Suprapubic skin (tissue), 4 donors: Measurements from ENCODE around the gene WSCD1. TPM values are rescaled to one million over a fixed set of nuclear protein-coding genes. Genes with fewer than 3 reads are reported as not detected.

Experiments
- DNase-seq, 2 donors: peaks; one replicate each; pipeline ENCODE4 v3.0.0-alpha.2; 2019; ENCODE audit warnings: low spot score in 2 of 2
- H3K27ac ChIP-seq: fragments of 200-600 bp; sonication (generic); one replicate; pipeline ENCODE4 v1.5.1; 2019
- H3K27me3 ChIP-seq: fragments of 200-600 bp; sonication (generic); one replicate; pipeline ENCODE4 v1.5.1; 2019
- H3K36me3 ChIP-seq: fragments of 200-600 bp; sonication (generic); one replicate; pipeline ENCODE4 v1.5.1; 2019
- H3K4me1 ChIP-seq: fragments of 200-600 bp; sonication (generic); one replicate; pipeline ENCODE4 v1.5.1; 2019
- H3K4me3 ChIP-seq: fragments of 200-600 bp; sonication (generic); one replicate; pipeline ENCODE4 v1.5.1; 2019; ENCODE audit warnings: mild to moderate bottlenecking
- H3K9me3 ChIP-seq: fragments of 200-600 bp; sonication (generic); one replicate; pipeline ENCODE4 v1.5.1; 2019
- CTCF ChIP-seq, 2 donors: fragments of 200-600 bp in 1 of 2; fragments of 450-650 bp in 1 of 2; sonication (generic) in 1 of 2; IDR thresholded peaks; one replicate each; pipeline ENCODE4 v1.5.1; 2016 to 2019; ENCODE audit warnings: antibody characterized with exemption in 2 of 2, mild to moderate bottlenecking in 1 of 2, moderate library complexity in 1 of 2
- EP300 ChIP-seq: sonication (generic); formaldehyde crosslinking; IDR thresholded peaks from one replicate; pipeline ENCODE4 v1.6.1; 2017; ENCODE audit warnings: antibody characterized with exemption
- POLR2A ChIP-seq, 2 donors: fragments of 450-650 bp; IDR thresholded peaks; one replicate each; pipeline ENCODE4 v1.6.1; 2017; ENCODE audit warnings: antibody characterized with exemption in 2 of 2, mild to moderate bottlenecking in 2 of 2, moderate library complexity in 2 of 2
- POLR2AphosphoS5 ChIP-seq, 3 donors: sonication (generic); formaldehyde crosslinking; IDR thresholded peaks; one replicate each; pipeline ENCODE4 v1.6.1; 2017; ENCODE audit warnings: antibody characterized with exemption in 3 of 3
- WGBS: methylation state at CpG from one replicate; pipeline ENCODE4 v1.1.5; 2018; 5-methylcytosine and 5-hydroxymethylcytosine counted together
- total RNA-seq, 4 donors: library from RNA; depleted of rRNA; stranded (reverse); fragments of >200 nt; gene quantifications; one replicate each; pipeline ENCODE4 v1.1.0, GENCODE V29; 2016

Gene WSCD1
- total RNA-seq, 4 donors from 2014 or later: 0.76 to 4.9 (median 1.6) TPM

- no peak for TF ChIP-seq CTCF (IDR thresholded peaks at IDR 0.05)
- no peak for TF ChIP-seq POLR2AphosphoS5 (IDR thresholded peaks at IDR 0.05)
- TF ChIP-seq EP300: no peak
- TF ChIP-seq POLR2A (IDR thresholded peaks at IDR 0.05): no peak
- DNase-seq: no peak
- H3K27me3 ChIP-seq: peaks cover 27% of the 10 kb centered on the region
- H3K9me3 ChIP-seq: no peaks in the 10 kb centered on the region
- no peak overlapping the region for H3K4me3 ChIP-seq
- no peak overlapping the region for H3K27ac ChIP-seq
- no peaks in the 10 kb centered on the region for H3K4me1 ChIP-seq
- no peaks in the 10 kb centered on the region for H3K36me3 ChIP-seq
- WGBS: 48% methylated on average over 9 of the region's 9 CpGs
Measured at GRCh38 chr17:6162892-6163291, 92.7 kb downstream of the WSCD1 start.

GRCh38 chr17:6163612-6164333, 93.6 kb downstream of the WSCD1 start:
- Histone ChIP-seq H3K36me3 (no peaks in the 10 kb centered on the region), H3K27me3 (peaks cover 26% of the 10 kb centered on the region), H3K9me3 (no peaks in the 10 kb centered on the region), H3K4me3 (no peak overlapping the region), H3K4me1 (no peaks in the 10 kb centered on the region), H3K27ac (no peak overlapping the region)
- TF ChIP-seq EP300 (no peak), POLR2A (IDR thresholded peaks at IDR 0.05) (no peak), CTCF (IDR thresholded peaks at IDR 0.05) (no peak), POLR2AphosphoS5 (IDR thresholded peaks at IDR 0.05) (no peak)
- WGBS: 35% methylated on average over 6 of the region's 6 CpGs
- DNase-seq: no peak

DNA sequence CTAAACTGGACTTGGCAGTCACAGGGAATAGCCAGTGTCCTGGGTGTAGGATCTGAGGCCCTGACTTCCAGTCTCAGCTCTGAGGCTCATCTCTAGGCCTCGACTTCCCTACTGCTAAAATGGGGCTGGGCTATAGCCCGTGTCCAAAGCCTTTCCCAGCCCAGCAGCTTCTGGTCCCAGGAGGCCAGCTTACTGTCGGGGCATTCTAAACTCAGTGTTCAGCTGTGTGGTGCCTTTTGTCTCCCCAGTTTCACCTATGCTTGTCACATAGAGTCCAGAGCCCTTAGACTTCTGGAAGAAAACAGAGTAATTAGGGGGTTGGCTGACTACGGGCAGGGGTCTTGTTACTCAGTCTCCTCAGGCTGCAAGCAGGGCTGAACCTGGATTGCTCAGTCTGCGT, 94.8 kb downstream of the WSCD1 start:
- no peak for DNase-seq
- 89% methylated on average over 4 of the region's 5 CpGs for WGBS
- no peak overlapping the region for H3K27ac ChIP-seq
- no peaks in the 10 kb centered on the region for H3K36me3 ChIP-seq
- no peak overlapping the region for H3K4me3 ChIP-seq
- peaks cover 24% of the 10 kb centered on the region for H3K27me3 ChIP-seq
- TF ChIP-seq EP300 (no peak), POLR2A (IDR thresholded peaks at IDR 0.05) (no peak), POLR2AphosphoS5 (IDR thresholded peaks at IDR 0.05) (no peak), CTCF (IDR thresholded peaks at IDR 0.05) (no peak)
- H3K4me1 ChIP-seq: no peaks in the 10 kb centered on the region
- no peaks in the 10 kb centered on the region for H3K9me3 ChIP-seq

- TF ChIP-seq EP300: no peak
- peaks cover 24% of the 10 kb centered on the region for H3K27me3 ChIP-seq
- DNase-seq: no peak
- H3K4me3 ChIP-seq: no peak overlapping the region
- 69% methylated on average over 6 of the region's 6 CpGs for WGBS
- H3K36me3 ChIP-seq: no peaks in the 10 kb centered on the region
- no peaks in the 10 kb centered on the region for H3K4me1 ChIP-seq
- no peak overlapping the region for H3K27ac ChIP-seq
- no peaks in the 10 kb centered on the region for H3K9me3 ChIP-seq
Measured at GRCh38 chr17:6165806-6166205, 95.6 kb downstream of the WSCD1 start.

DNA sequence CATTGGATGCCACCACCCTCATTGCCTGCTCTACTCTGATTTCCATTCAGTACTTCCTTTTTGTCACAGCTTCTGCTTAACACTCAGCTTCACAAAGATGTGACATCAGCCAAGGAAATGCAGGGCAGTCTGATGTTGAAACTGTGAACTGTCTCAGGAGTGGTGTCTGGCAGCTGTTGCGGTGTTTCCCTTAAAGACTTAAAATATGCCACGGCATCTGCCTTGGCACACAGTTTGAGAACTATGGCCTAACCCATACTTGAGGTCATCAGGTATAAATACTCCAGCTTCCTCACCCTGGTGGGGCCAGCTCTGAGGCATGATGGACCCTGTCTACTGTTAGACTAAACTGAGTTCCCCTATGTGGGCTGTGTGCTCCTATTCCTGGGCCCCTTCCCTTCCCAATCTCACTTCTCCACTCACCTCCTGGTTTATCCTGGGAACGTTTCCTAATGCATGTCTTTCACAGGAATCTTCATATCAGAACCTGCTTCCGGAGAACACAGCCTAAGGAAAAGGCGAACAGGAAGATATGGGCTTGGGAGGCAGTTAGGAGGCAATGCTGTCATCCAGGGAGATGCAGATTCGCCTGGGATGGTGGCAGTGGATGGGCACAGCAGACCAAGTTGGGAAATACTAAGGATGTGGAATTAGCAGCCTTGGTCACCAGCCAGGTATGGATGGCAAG, 96.5 kb downstream of the WSCD1 start:
- no peak overlapping the region for H3K27ac ChIP-seq
- H3K27me3 ChIP-seq: peaks cover 24% of the 10 kb centered on the region
- no peaks in the 10 kb centered on the region for H3K36me3 ChIP-seq
- H3K4me3 ChIP-seq: no peak overlapping the region
- 55% methylated on average over 6 of the region's 6 CpGs for WGBS
- H3K4me1 ChIP-seq: no peaks in the 10 kb centered on the region
- DNase-seq: no peak
- TF ChIP-seq POLR2A (IDR thresholded peaks at IDR 0.05) (no peak), EP300 (no peak)
- H3K9me3 ChIP-seq: no peaks in the 10 kb centered on the region

DNA sequence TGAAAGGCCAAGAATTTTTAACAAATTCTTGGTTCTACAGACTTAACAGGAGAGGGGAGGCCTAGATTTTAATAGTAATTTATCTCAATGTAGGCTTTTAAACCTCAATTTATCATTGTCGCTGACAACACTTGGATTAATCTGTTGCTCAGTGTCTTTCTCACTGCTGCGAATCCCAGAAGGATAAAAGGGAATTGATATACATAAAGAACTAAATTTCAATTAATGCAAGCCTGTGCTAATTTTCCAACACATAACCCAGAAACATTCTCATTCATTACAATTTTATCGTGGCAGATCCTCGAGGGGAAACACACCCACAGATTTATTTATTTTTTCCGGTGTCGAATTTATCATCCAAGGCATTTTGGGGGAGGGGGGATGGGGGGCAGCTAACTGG, 98.1 kb downstream of the WSCD1 start:
- TF ChIP-seq POLR2AphosphoS5 (IDR thresholded peaks at IDR 0.05) (no peak), CTCF (IDR thresholded peaks at IDR 0.05) (no peak)

More for the DNA sequence above, 98.1 kb downstream of the WSCD1 start:
- no peak overlapping the region for H3K4me3 ChIP-seq
- no peak for DNase-seq
- H3K27me3 ChIP-seq: peaks cover 18% of the 10 kb centered on the region
- H3K4me1 ChIP-seq: no peaks in the 10 kb centered on the region
- H3K27ac ChIP-seq: no peak overlapping the region
- WGBS: 78% methylated on average over 6 of the region's 6 CpGs
- H3K9me3 ChIP-seq: no peaks in the 10 kb centered on the region
- H3K36me3 ChIP-seq: no peaks in the 10 kb centered on the region
